GM23338 (cell line): ENCODE data around the gene MIS12. TPM values are rescaled to one million over a fixed set of nuclear protein-coding genes. Genes with fewer than 3 reads are reported as not detected.

Experiments used
- ATAC-seq: fragments of 200-7000 bp; cut with Tn5 transposase; 3 replicates; pipeline ENCODE4 v1.9.1; 2020
- DNase-seq: peaks from one replicate; pipeline ENCODE4 v3.0.0-alpha.2; 2015; ENCODE audit warnings: low spot score
- H2AFZ ChIP-seq: fragments of 200-600 bp; sonication (generic); 2 replicates; pipeline ENCODE4 v1.8.0; 2016; ENCODE audit warnings: antibody characterized with exemption, mild to moderate bottlenecking, moderate library complexity
- H3F3A ChIP-seq: fragments of 200-600 bp; sonication (generic); replicated peaks from 2 replicates; pipeline ENCODE4 v1.8.0; 2017; ENCODE audit warnings: antibody characterized with exemption, mixed run types, low read depth
- H3K27ac ChIP-seq: fragments of 200-600 bp; sonication (generic); 2 replicates; pipeline ENCODE4 v1.6.1; 2016; ENCODE audit warnings: low read depth
- H3K27me3 ChIP-seq: fragments of 200-600 bp; sonication (generic); 2 replicates; pipeline ENCODE4 v1.8.0; 2016; ENCODE audit warnings: mild to moderate bottlenecking, mixed run types, moderate library complexity; ENCODE audit not compliant: insufficient read depth
- H3K36me3 ChIP-seq: fragments of 200-600 bp; sonication (generic); 2 replicates; pipeline ENCODE4 v1.8.0; 2016; ENCODE audit warnings: mild to moderate bottlenecking; ENCODE audit not compliant: insufficient read depth
- H3K4me1 ChIP-seq: fragments of 200-600 bp; sonication (generic); 2 replicates; pipeline ENCODE4 v1.8.0; 2016; ENCODE audit warnings: mild to moderate bottlenecking, moderate library complexity; ENCODE audit not compliant: insufficient read depth
- H3K4me2 ChIP-seq: fragments of 200-600 bp; sonication (generic); 2 replicates; pipeline ENCODE4 v1.7.1; 2017; ENCODE audit warnings: mixed run types
- H3K4me3 ChIP-seq: fragments of 200-600 bp; sonication (generic); 2 replicates; pipeline ENCODE4 v1.6.1; 2016; ENCODE audit warnings: mixed run types
- H3K79me2 ChIP-seq: fragments of 200-600 bp; sonication (generic); replicated peaks from 2 replicates; pipeline ENCODE4 v1.8.0; 2017; ENCODE audit warnings: mild to moderate bottlenecking; ENCODE audit not compliant: insufficient read depth
- H3K9me2 ChIP-seq: fragments of 200-600 bp; sonication (generic); 2 replicates; pipeline ENCODE4 v1.8.0; 2017; ENCODE audit not compliant: insufficient read depth
- H4K20me1 ChIP-seq: fragments of 200-600 bp; sonication (generic); replicated peaks from 2 replicates; pipeline ENCODE4 v1.8.0; 2017; ENCODE audit warnings: mild to moderate bottlenecking; ENCODE audit not compliant: insufficient read depth
- H3K27ac Mint-ChIP-seq: 2 replicates; pipeline ENCODE4 v1.8.0; 2020; ENCODE audit warnings: inconsistent platforms, mild to moderate bottlenecking, moderate library complexity, mixed read lengths
- H3K27me3 Mint-ChIP-seq: 3 replicates; pipeline ENCODE4 v1.8.0; 2022; ENCODE audit warnings: low read depth, mild to moderate bottlenecking, moderate library complexity, mixed read lengths, inconsistent platforms; ENCODE audit not compliant: insufficient read depth, poor library complexity
- H3K36me3 Mint-ChIP-seq: 3 replicates; pipeline ENCODE4 v1.8.0; 2021; ENCODE audit warnings: low read depth, mild to moderate bottlenecking, inconsistent platforms, moderate library complexity, mixed read lengths
- H3K4me1 Mint-ChIP-seq: 3 replicates; pipeline ENCODE4 v1.8.0; 2020; ENCODE audit warnings: mild to moderate bottlenecking, inconsistent platforms, mixed read lengths
- H3K4me3 Mint-ChIP-seq: 3 replicates; pipeline ENCODE4 v1.8.0; 2021; ENCODE audit warnings: moderate library complexity, mild to moderate bottlenecking, inconsistent platforms, mixed read lengths
- H3K9me3 Mint-ChIP-seq: 3 replicates; pipeline ENCODE4 v1.8.0; 2020; ENCODE audit warnings: moderate library complexity, mild to moderate bottlenecking, inconsistent platforms, mixed read lengths
- CREB1 ChIP-seq: fragments of 250-450 bp; sonication (Bioruptor Pico); IDR thresholded peaks from 2 replicates; pipeline ENCODE4 v1.5.0; 2020; ENCODE audit warnings: low read depth, mild to moderate bottlenecking, moderate library complexity
- CTCF ChIP-seq, 2 experiments: fragments of 200-600 bp in 1 of 2; sonication (generic) in 1 of 2; conservative IDR thresholded peaks; 2 replicates each; pipeline versions ENCODE4 v1.5.1 to v1.6.1; 2016 to 2017; ENCODE audit warnings: antibody characterized with exemption in 2 of 2, low read depth in 2 of 2, mild to moderate bottlenecking in 2 of 2, moderate library complexity in 1 of 2
- ETS1 ChIP-seq: IDR thresholded peaks from 2 replicates; pipeline ENCODE4 v1.6.1; 2016; ENCODE audit warnings: antibody characterized with exemption
- EZH2 ChIP-seq: fragments of 200-600 bp; sonication (generic); IDR thresholded peaks from one replicate; pipeline ENCODE4 v1.8.0; 2017; ENCODE audit warnings: antibody characterized with exemption, mild to moderate bottlenecking, low read depth; ENCODE audit not compliant: unreplicated experiment
- EZH2phosphoT487 ChIP-seq: fragments of 200-600 bp; sonication (generic); IDR thresholded peaks from one replicate; pipeline ENCODE4 v1.8.1; 2018; ENCODE audit warnings: antibody characterized with exemption; ENCODE audit not compliant: unreplicated experiment
- JUNB ChIP-seq: IDR thresholded peaks from one replicate; pipeline ENCODE4 v1.6.1; 2016; ENCODE audit warnings: antibody characterized with exemption; ENCODE audit not compliant: unreplicated experiment
- NANOG ChIP-seq: IDR thresholded peaks from 2 replicates; pipeline ENCODE4 v1.6.1; 2016; ENCODE audit warnings: antibody characterized with exemption, borderline replicate concordance
- POLR2AphosphoS5 ChIP-seq: IDR thresholded peaks from 2 replicates; pipeline ENCODE4 v1.6.1; 2016; ENCODE audit warnings: antibody characterized with exemption, low read depth
- REST ChIP-seq: IDR thresholded peaks from one replicate; pipeline ENCODE4 v1.6.1; 2018; ENCODE audit warnings: antibody characterized with exemption; ENCODE audit not compliant: unreplicated experiment
- STAT1 ChIP-seq: IDR thresholded peaks from one replicate; pipeline ENCODE4 v1.6.1; 2016; ENCODE audit warnings: antibody characterized with exemption; ENCODE audit not compliant: unreplicated experiment
- ZNF114 ChIP-seq: fragments of 250-450 bp; sonication (Bioruptor Pico); IDR thresholded peaks from 2 replicates; pipeline ENCODE4 v1.5.0; 2020; ENCODE audit warnings: mild to moderate bottlenecking, moderate library complexity
- ZNF331 ChIP-seq: fragments of 250-450 bp; sonication (Bioruptor Pico); IDR thresholded peaks from 2 replicates; pipeline ENCODE4 v1.5.0; 2020; ENCODE audit warnings: low read depth, mild to moderate bottlenecking, moderate library complexity
- ZNF462 ChIP-seq: fragments of 250-450 bp; sonication (Bioruptor Pico); IDR thresholded peaks from 2 replicates; pipeline ENCODE4 v1.5.0; 2020; ENCODE audit warnings: mild to moderate bottlenecking, moderate library complexity
- polyA plus RNA-seq: library from polyadenylated mRNA; unstranded; fragments of >200 nt; fragmentation: Nextera tagmentation; extraction: Ambion mirVana; gene quantifications from 2 replicates; pipeline ENCODE4 v1.2.1, GENCODE V29; 2016
- total RNA-seq: library from RNA; depleted of rRNA; stranded (reverse); fragments of >200 nt; shearing (Covaris generic); gene quantifications from 2 replicates; pipeline ENCODE4 v1.2.3, GENCODE V29; 2014

Gene MIS12
- total and polyA plus RNA-seq, 2 experiments from 2014 or later = 14.0 to 22.8 TPM

GRCh38 chr17:5506307-5506706 is 19.9 kb downstream of the MIS12 start:
- Mint-ChIP-seq H3K27ac (no peak overlapping the region), H3K4me3 (no peak overlapping the region), H3K36me3 (no peaks in the 10 kb centered on the region; the same call in 2 of the 3 replicates), H3K4me1 (peaks cover 6% of the 10 kb centered on the region), H3K9me3 (no peaks in the 10 kb centered on the region), H3K27me3 (peaks cover 15% of the 10 kb centered on the region)
- Histone ChIP-seq H3K4me1 (peaks cover 3% of the 10 kb centered on the region), H3K9me2 (no peaks in the 10 kb centered on the region), H3K27me3 (peaks cover 7% of the 10 kb centered on the region; the same call in 1 of the 2 replicates), H3K79me2 (no peaks in the 10 kb centered on the region), H2AFZ (no peak overlapping the region), H3K27ac (no peak overlapping the region), H3K36me3 (no peaks in the 10 kb centered on the region), H3K4me3 (no peak overlapping the region), H4K20me1 (no peaks in the 10 kb centered on the region), H3K4me2 (no peak overlapping the region), H3F3A (no peaks in the 10 kb centered on the region)
- no peak for TF ChIP-seq CREB1 (CRISPR knock-in tag)
- TF ChIP-seq JUNB = no peak
- no peak for TF ChIP-seq ZNF331 (CRISPR knock-in tag)
- no peak for TF ChIP-seq NANOG
- no peak for TF ChIP-seq EZH2phosphoT487
- no peak for TF ChIP-seq ZNF462 (CRISPR knock-in tag)
- TF ChIP-seq STAT1 = no peak
- TF ChIP-seq ETS1 = no peak
- TF ChIP-seq EZH2 = no peak
- no peak for TF ChIP-seq ZNF114 (CRISPR knock-in tag)
- TF ChIP-seq POLR2AphosphoS5 = no peak
- no peak for TF ChIP-seq CTCF (conservative IDR thresholded peaks at IDR 0.05; ENCODE audit: low read depth in 2 of 2)
- no peak for TF ChIP-seq REST
- ATAC-seq (no peak), DNase-seq (no peak)
